ENCODE data around the gene GPR52.

The GPR52 gene

GRCh38 chr1:174466607-174467006 is 18.8 kb downstream of the GPR52 start:
- no peak for DNase-seq (ENCODE audit: low spot score)

- DNase-seq (ENCODE audit: low spot score), result no peak
These were observed 21.3 kb downstream of the GPR52 start for GRCh38 chr1:174469052-174469451.

- no peak for DNase-seq (ENCODE audit: low spot score)
These were observed 21.9 kb downstream of the GPR52 start for GRCh38 chr1:174469687-174470086.

GRCh38 chr1:174479281-174479680 is 31.5 kb downstream of the GPR52 start:
- DNase-seq (ENCODE audit: low spot score), result no peak

- DNase-seq (ENCODE audit: low spot score), result no peak
These were observed 32.6 kb downstream of the GPR52 start for GRCh38 chr1:174480324-174480723.

- DNase-seq (ENCODE audit: low spot score), result no peak
These were observed 43.8 kb downstream of the GPR52 start for GRCh38 chr1:174491606-174492005.

GRCh38 chr1:174497478-174497877 is 49.7 kb downstream of the GPR52 start:
- no peak for DNase-seq (ENCODE audit: low spot score)

Data from germinal center (tissue), 1 donor.